CD4-positive, alpha-beta T cell (primary cell): Measurements from ENCODE around the gene CTRB1. TPM values are rescaled to one million over a fixed set of nuclear protein-coding genes. Genes with fewer than 3 reads are reported as not detected.
A peak's percentile ranks its signal among the peaks of the same experiment; 100 is the strongest.

ENCODE experiments used
- ATAC-seq: fragments of 200-7000 bp; cut with Tn5 transposase; one replicate; pipeline ENCODE4 v1.10.0; 2022; ENCODE audit warnings: mild to moderate bottlenecking; ENCODE audit not compliant: poor library complexity
- CTCF ChIA-PET: fragments of 350-600 bp; sonication (Branson Sonifier 250); formaldehyde crosslinking; loops from one replicate; lab custom pipeline; 2021; ENCODE audit warnings: antibody characterized with exemption, inconsistent platforms; lab: Charles Lee
- POLR2A ChIA-PET: fragments of 350-600 bp; sonication (Branson Sonifier 250); formaldehyde crosslinking; loops from one replicate; lab custom pipeline; 2021; ENCODE audit warnings: antibody characterized with exemption, inconsistent platforms; lab: Charles Lee
- DNase-seq, 14 experiments: peaks; one replicate each; pipeline ENCODE4 v3.0.0-alpha.2; 2013 to 2020; ENCODE audit warnings: mixed read lengths in 2 of 14
- H3K27ac ChIP-seq, 2 donors: one replicate each; pipeline versions ENCODE4 v1.5.1 to v1.7.0; 2013; ENCODE audit warnings: low read length in 2 of 2, low read depth in 1 of 2, mild to moderate bottlenecking in 1 of 2
- H3K27me3 ChIP-seq, 2 experiments: 1 replicate in 1 of 2; 2 replicates in 1 of 2; pipeline versions ENCODE4 v1.6.1 to v1.7.0; 2013; ENCODE audit warnings: low read length in 2 of 2, control low read depth in 1 of 2, mild to moderate bottlenecking in 1 of 2, moderate library complexity in 1 of 2; ENCODE audit not compliant: insufficient read depth in 2 of 2, control insufficient read depth in 1 of 2
- H3K36me3 ChIP-seq: one replicate; pipeline ENCODE4 v1.6.1; 2013; ENCODE audit warnings: low read length, control low read depth; ENCODE audit not compliant: insufficient read depth
- H3K4me1 ChIP-seq: one replicate; pipeline ENCODE4 v1.6.1; 2013; ENCODE audit warnings: low read length, control low read depth; ENCODE audit not compliant: insufficient read depth
- H3K4me3 ChIP-seq: one replicate; pipeline ENCODE4 v1.5.1; 2013; ENCODE audit warnings: mild to moderate bottlenecking, low read length, moderate library complexity
- H3K9me3 ChIP-seq, 2 experiments: 1 replicate in 1 of 2; 2 replicates in 1 of 2; pipeline versions ENCODE4 v1.6.1 to v1.7.0; 2013; ENCODE audit warnings: low read length in 2 of 2, mild to moderate bottlenecking in 2 of 2, control low read depth in 1 of 2, moderate library complexity in 1 of 2; ENCODE audit not compliant: control insufficient read depth in 1 of 2, insufficient read depth in 1 of 2
- H3K27ac Mint-ChIP-seq: one replicate; pipeline ENCODE4 v1.8.0; 2020; ENCODE audit warnings: mixed read lengths
- H3K27me3 Mint-ChIP-seq: one replicate; pipeline ENCODE4 v1.8.0; 2021; ENCODE audit warnings: mixed read lengths
- H3K36me3 Mint-ChIP-seq: one replicate; pipeline ENCODE4 v1.8.0; 2021; ENCODE audit warnings: low read depth, mixed read lengths
- H3K4me1 Mint-ChIP-seq: one replicate; pipeline ENCODE4 v1.8.0; 2021; ENCODE audit warnings: low read depth, mixed read lengths
- H3K4me3 Mint-ChIP-seq: one replicate; pipeline ENCODE4 v1.8.0; 2020; ENCODE audit warnings: mild to moderate bottlenecking, mixed read lengths
- H3K9me3 Mint-ChIP-seq: one replicate; pipeline ENCODE4 v1.8.0; 2020; ENCODE audit warnings: mixed read lengths
- intact Hi-C, 2 experiments: fragments of 100-400 bp; cut with DNase I in 1 of 2; cut with micrococcal nuclease in 1 of 2; formaldehyde crosslinking; loops; one replicate each; pipeline versions ENCODE4 v1.15.1 to v1.9.0; 2023 to 2025; cut with DNase I, micrococcal nuclease
- total RNA-seq, 174 experiments: library from RNA in 2 of 174; stranded (reverse) in 2 of 174; gene quantifications; one replicate each; pipeline ENCODE4 v1.2.3 and lab custom pipeline; 2021 to 2026
- TF ChIP-seq, protein P1 (sequence below): fragments of 200-600 bp; IDR thresholded peaks from one replicate; pipeline ENCODE4 v1.8.0; 2022; ENCODE audit warnings: antibody characterized with exemption, mild to moderate bottlenecking

CTRB1 gene
- total RNA-seq, 2 experiments from 2014 or later, result not detected

- no peak overlapping the region for H3K4me3 ChIP-seq
- Mint-ChIP-seq H3K27me3 (peaks cover 53% of the 10 kb centered on the region), H3K9me3 (no peaks in the 10 kb centered on the region), H3K36me3 (no peaks in the 10 kb centered on the region), H3K4me1 (no peaks in the 10 kb centered on the region), H3K4me3 (no peak overlapping the region), H3K27ac (no peak overlapping the region)
- ChIA-PET CTCF (no interaction called here), POLR2A (no interaction called here)
- H3K27me3 ChIP-seq, result peaks cover 39 to 42% of the 10 kb centered on the region in 2 experiments
- TF ChIP-seq, protein P1, sequence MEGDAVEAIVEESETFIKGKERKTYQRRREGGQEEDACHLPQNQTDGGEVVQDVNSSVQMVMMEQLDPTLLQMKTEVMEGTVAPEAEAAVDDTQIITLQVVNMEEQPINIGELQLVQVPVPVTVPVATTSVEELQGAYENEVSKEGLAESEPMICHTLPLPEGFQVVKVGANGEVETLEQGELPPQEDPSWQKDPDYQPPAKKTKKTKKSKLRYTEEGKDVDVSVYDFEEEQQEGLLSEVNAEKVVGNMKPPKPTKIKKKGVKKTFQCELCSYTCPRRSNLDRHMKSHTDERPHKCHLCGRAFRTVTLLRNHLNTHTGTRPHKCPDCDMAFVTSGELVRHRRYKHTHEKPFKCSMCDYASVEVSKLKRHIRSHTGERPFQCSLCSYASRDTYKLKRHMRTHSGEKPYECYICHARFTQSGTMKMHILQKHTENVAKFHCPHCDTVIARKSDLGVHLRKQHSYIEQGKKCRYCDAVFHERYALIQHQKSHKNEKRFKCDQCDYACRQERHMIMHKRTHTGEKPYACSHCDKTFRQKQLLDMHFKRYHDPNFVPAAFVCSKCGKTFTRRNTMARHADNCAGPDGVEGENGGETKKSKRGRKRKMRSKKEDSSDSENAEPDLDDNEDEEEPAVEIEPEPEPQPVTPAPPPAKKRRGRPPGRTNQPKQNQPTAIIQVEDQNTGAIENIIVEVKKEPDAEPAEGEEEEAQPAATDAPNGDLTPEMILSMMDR, result no peak
- no peaks in the 10 kb centered on the region for H3K36me3 ChIP-seq
- no peak for DNase-seq
- no peak for ATAC-seq
- peaks cover 15% of the 10 kb centered on the region for H3K4me1 ChIP-seq
- H3K27ac ChIP-seq, result no peak overlapping the region
- intact Hi-C loops, result no loop called here
- peaks cover 0 to 17% of the 10 kb centered on the region in 2 experiments for H3K9me3 ChIP-seq
Observed at GRCh38 chr16:75261590-75262078, 42.8 kb downstream of the CTRB1 start.

- Histone ChIP-seq H3K27ac (no peak overlapping the region), H3K4me1 (peaks cover 15% of the 10 kb centered on the region), H3K9me3 (peaks cover 0 to 20% of the 10 kb centered on the region in 2 experiments), H3K4me3 (no peak overlapping the region), H3K36me3 (no peaks in the 10 kb centered on the region), H3K27me3 (peaks cover 37 to 47% of the 10 kb centered on the region in 2 experiments)
- Mint-ChIP-seq H3K9me3 (no peaks in the 10 kb centered on the region), H3K27me3 (peaks cover 55% of the 10 kb centered on the region), H3K4me3 (no peak overlapping the region), H3K27ac (no peak overlapping the region), H3K4me1 (no peaks in the 10 kb centered on the region), H3K36me3 (no peaks in the 10 kb centered on the region)
- POLR2A ChIA-PET, result no interaction called here
- DNase-seq, result peak in 1 of 14 experiments; percentile 6
- intact Hi-C loops, result no loop called here
- CTCF ChIA-PET, result no interaction called here
- no peak for ATAC-seq
- TF ChIP-seq, protein P1, result no peak
Observed at GRCh38 chr16:75262104-75262799, 43.5 kb downstream of the CTRB1 start.

DNA sequence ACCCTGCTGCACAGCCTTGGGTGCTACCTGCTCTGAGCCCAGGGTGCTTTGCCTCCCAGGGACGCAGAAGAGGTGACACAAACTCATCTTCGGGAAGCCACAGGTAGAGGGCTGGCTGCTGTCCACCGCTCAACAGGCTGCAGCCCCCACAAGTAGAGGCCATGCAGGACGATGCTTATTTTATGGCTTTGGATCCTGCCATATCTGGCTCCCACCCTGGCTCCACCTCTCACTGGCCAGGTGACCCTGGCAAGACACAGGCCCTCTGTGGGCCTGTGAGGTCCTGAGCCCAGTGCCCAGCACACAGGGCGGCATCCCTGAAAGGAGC is 44.0 kb downstream of the CTRB1 start:
- DNase-seq (no peak), ATAC-seq (no peak)
- CTCF ChIA-PET, result no interaction called here
- Histone ChIP-seq H3K36me3 (no peaks in the 10 kb centered on the region), H3K4me1 (peaks cover 15% of the 10 kb centered on the region), H3K27ac (no peak overlapping the region), H3K27me3 (peaks cover 36 to 52% of the 10 kb centered on the region in 2 experiments), H3K4me3 (no peak overlapping the region), H3K9me3 (peaks cover 0 to 20% of the 10 kb centered on the region in 2 experiments)
- TF ChIP-seq, protein P1, result no peak
- no peaks in the 10 kb centered on the region for H3K36me3 Mint-ChIP-seq
- POLR2A ChIA-PET, result no interaction called here
- H3K9me3 Mint-ChIP-seq, result no peaks in the 10 kb centered on the region
- peak overlapping the region; percentile 38 for H3K4me3 Mint-ChIP-seq
- no peaks in the 10 kb centered on the region for H3K4me1 Mint-ChIP-seq
- intact Hi-C loops, result no loop called here
- no peak overlapping the region for H3K27ac Mint-ChIP-seq
- peaks cover 52% of the 10 kb centered on the region for H3K27me3 Mint-ChIP-seq
